GM23248 (cell line): Measurements from ENCODE around the gene GP2. TPM values are rescaled to one million over a fixed set of nuclear protein-coding genes. Genes with fewer than 3 reads are reported as not detected.

Experiments
- DNase-seq: peaks from one replicate; pipeline ENCODE4 v3.0.0-alpha.2; 2015
- H2AFZ ChIP-seq: fragments of 200-600 bp; sonication (generic); 2 replicates; pipeline ENCODE4 v1.6.1; 2016; ENCODE audit warnings: antibody characterized with exemption
- H3F3A ChIP-seq: fragments of 200-600 bp; sonication (generic); 2 replicates; pipeline ENCODE4 v1.6.1; 2016; ENCODE audit warnings: mild to moderate bottlenecking, antibody characterized with exemption, mixed run types; ENCODE audit not compliant: insufficient read depth
- H3K27ac ChIP-seq: fragments of 200-600 bp; sonication (generic); 2 replicates; pipeline ENCODE4 v1.5.1; 2016; ENCODE audit warnings: mild to moderate bottlenecking
- H3K27me3 ChIP-seq: fragments of 200-600 bp; sonication (generic); replicated peaks from 2 replicates; pipeline ENCODE4 v1.6.1; 2016; ENCODE audit warnings: mild to moderate bottlenecking; ENCODE audit not compliant: insufficient read depth
- H3K36me3 ChIP-seq: fragments of 200-600 bp; sonication (generic); 2 replicates; pipeline ENCODE4 v1.6.1; 2016; ENCODE audit warnings: low read depth, mild to moderate bottlenecking
- H3K4me1 ChIP-seq: fragments of 200-600 bp; sonication (generic); 2 replicates; pipeline ENCODE4 v1.6.1; 2016; ENCODE audit warnings: mild to moderate bottlenecking; ENCODE audit not compliant: insufficient read depth
- H3K4me2 ChIP-seq: fragments of 200-600 bp; sonication (generic); one replicate; pipeline ENCODE4 v1.6.1; 2016; ENCODE audit warnings: mild to moderate bottlenecking; ENCODE audit not compliant: unreplicated experiment
- H3K4me3 ChIP-seq: fragments of 200-600 bp; sonication (generic); 2 replicates; pipeline ENCODE4 v1.5.1; 2016; ENCODE audit warnings: mild to moderate bottlenecking
- H3K79me2 ChIP-seq: fragments of 200-600 bp; sonication (generic); 2 replicates; pipeline ENCODE4 v1.6.1; 2016; ENCODE audit warnings: mild to moderate bottlenecking; ENCODE audit not compliant: insufficient read depth
- H3K9ac ChIP-seq: fragments of 200-600 bp; sonication (generic); 2 replicates; pipeline ENCODE4 v1.6.1; 2016; ENCODE audit warnings: mild to moderate bottlenecking
- H3K9me2 ChIP-seq: fragments of 200-600 bp; sonication (generic); 2 replicates; pipeline ENCODE4 v1.6.1; 2016; ENCODE audit warnings: mixed run types, mild to moderate bottlenecking, moderate library complexity; ENCODE audit not compliant: insufficient read depth
- H3K9me3 ChIP-seq: fragments of 200-600 bp; sonication (generic); one replicate; pipeline ENCODE4 v1.6.1; 2017; ENCODE audit warnings: low read depth
- H4K20me1 ChIP-seq: fragments of 200-600 bp; sonication (generic); 2 replicates; pipeline ENCODE4 v1.6.0; 2016; ENCODE audit not compliant: insufficient read depth
- EZH2 ChIP-seq: fragments of 200-600 bp; sonication (generic); IDR thresholded peaks from 2 replicates; pipeline ENCODE4 v1.6.1; 2018; ENCODE audit warnings: antibody characterized with exemption, mild to moderate bottlenecking; ENCODE audit not compliant: insufficient read depth, poor library complexity, severe bottlenecking
- EZH2phosphoT487 ChIP-seq: fragments of 200-600 bp; sonication (generic); IDR thresholded peaks from 2 replicates; pipeline ENCODE4 v1.6.1; 2018; ENCODE audit warnings: antibody characterized with exemption, moderate library complexity, mild to moderate bottlenecking, low read depth; ENCODE audit not compliant: insufficient read depth
- WGBS, 2 experiments: methylation state at CpG; one replicate each; pipeline ENCODE4 v1.1.6; 2015 to 2017; ENCODE audit warnings: low lambda C conversion rate in 2 of 2, low coverage in 1 of 2; ENCODE audit errors: missing lambda C conversion rate in 2 of 2; 5-methylcytosine and 5-hydroxymethylcytosine counted together
- in situ Hi-C: fragments of 300-500 bp; cut with MboI; formaldehyde crosslinking; loops from 2 replicates; pipeline ENCODE4 v1.15.0; 2020
- polyA plus RNA-seq: library from polyadenylated mRNA; unstranded; fragments of >200 nt; fragmentation: Nextera tagmentation; extraction: Ambion mirVana; gene quantifications from 2 replicates; pipeline ENCODE4 v1.2.1, GENCODE V29; 2016
- total RNA-seq: library from RNA; depleted of rRNA; stranded (reverse); fragments of >200 nt; shearing (Covaris generic); gene quantifications from 2 replicates; pipeline ENCODE4 v1.2.3, GENCODE V29; 2014

The GP2 gene
- total and polyA plus RNA-seq, 2 experiments from 2014 or later, result not detected

GRCh38 chr16:20363191-20363590 is 35.9 kb upstream of the GP2 start:
- no peak overlapping the region for H3K4me3 ChIP-seq
- in situ Hi-C loops, result no loop called here
- no peaks in the 10 kb centered on the region for H3K27me3 ChIP-seq
- H4K20me1 ChIP-seq, result no peaks in the 10 kb centered on the region
- H3F3A ChIP-seq, result no peaks in the 10 kb centered on the region
- no peak overlapping the region for H2AFZ ChIP-seq
- no peak for TF ChIP-seq EZH2
- no peak for TF ChIP-seq EZH2phosphoT487
- H3K9me3 ChIP-seq, result no peaks in the 10 kb centered on the region
- no peaks in the 10 kb centered on the region for H3K36me3 ChIP-seq
- H3K4me2 ChIP-seq, result no peak overlapping the region
- DNase-seq, result no peak
- H3K79me2 ChIP-seq, result no peaks in the 10 kb centered on the region
- H3K9ac ChIP-seq, result no peak overlapping the region
- 11 to 13% methylated on average over 2 of the region's 2 CpGs for WGBS, 2 experiments
- H3K27ac ChIP-seq, result no peak overlapping the region
- H3K4me1 ChIP-seq, result no peaks in the 10 kb centered on the region
- no peaks in the 10 kb centered on the region for H3K9me2 ChIP-seq

GRCh38 chr16:20359997-20360396 is 32.7 kb upstream of the GP2 start:
- WGBS, 2 experiments, result 17 to 21% methylated on average over 2 of the region's 2 CpGs

GRCh38 chr16:20355114-20355782 is 27.9 kb upstream of the GP2 start:
- Histone ChIP-seq H3K9ac (no peak overlapping the region), H3K9me3 (no peaks in the 10 kb centered on the region), H2AFZ (no peak overlapping the region), H3K4me1 (no peaks in the 10 kb centered on the region), H4K20me1 (no peaks in the 10 kb centered on the region), H3K4me3 (no peak overlapping the region), H3K79me2 (no peaks in the 10 kb centered on the region), H3K9me2 (no peaks in the 10 kb centered on the region), H3K27ac (no peak overlapping the region), H3K4me2 (no peak overlapping the region), H3K36me3 (no peaks in the 10 kb centered on the region), H3K27me3 (no peaks in the 10 kb centered on the region), H3F3A (no peaks in the 10 kb centered on the region)
- no peak for DNase-seq
- WGBS, 2 experiments, result 11 to 13% methylated on average over 7 of the region's 7 CpGs
- in situ Hi-C loops, result no loop called here
- TF ChIP-seq EZH2 (no peak), EZH2phosphoT487 (no peak)

More at GRCh38 chr16:20359997-20360396, 32.7 kb upstream of the GP2 start:
- no peak overlapping the region for H3K9ac ChIP-seq
- no peak overlapping the region for H3K4me3 ChIP-seq
- H2AFZ ChIP-seq, result no peak overlapping the region
- no peak overlapping the region for H3K4me2 ChIP-seq
- H4K20me1 ChIP-seq, result no peaks in the 10 kb centered on the region
- no peaks in the 10 kb centered on the region for H3K9me2 ChIP-seq
- no peaks in the 10 kb centered on the region for H3K36me3 ChIP-seq
- H3K27ac ChIP-seq, result no peak overlapping the region
- DNase-seq, result no peak
- no peaks in the 10 kb centered on the region for H3K79me2 ChIP-seq
- TF ChIP-seq EZH2phosphoT487, result no peak
- TF ChIP-seq EZH2, result no peak
- no peaks in the 10 kb centered on the region for H3K27me3 ChIP-seq
- no peaks in the 10 kb centered on the region for H3K4me1 ChIP-seq
- in situ Hi-C loops, result no loop called here
- no peaks in the 10 kb centered on the region for H3F3A ChIP-seq
- no peaks in the 10 kb centered on the region for H3K9me3 ChIP-seq

- Histone ChIP-seq H3F3A (no peaks in the 10 kb centered on the region), H4K20me1 (no peaks in the 10 kb centered on the region), H3K36me3 (no peaks in the 10 kb centered on the region), H3K4me2 (no peak overlapping the region), H2AFZ (no peak overlapping the region), H3K27ac (no peak overlapping the region), H3K27me3 (no peaks in the 10 kb centered on the region), H3K9me3 (no peaks in the 10 kb centered on the region), H3K4me1 (no peaks in the 10 kb centered on the region), H3K9me2 (no peaks in the 10 kb centered on the region), H3K4me3 (no peak overlapping the region), H3K79me2 (no peaks in the 10 kb centered on the region), H3K9ac (no peak overlapping the region)
- in situ Hi-C loops, result no loop called here
- TF ChIP-seq EZH2 (no peak), EZH2phosphoT487 (no peak)
- DNase-seq, result no peak
These were observed 26.1 kb upstream of the GP2 start for GRCh38 chr16:20353379-20353778.

- TF ChIP-seq EZH2 (no peak), EZH2phosphoT487 (no peak)
- no peaks in the 10 kb centered on the region for H3K79me2 ChIP-seq
- H3K27ac ChIP-seq, result no peak within 1 kb of the TSS
- WGBS, 2 experiments, result 52 to 54% methylated on average over 2 of the region's 2 CpGs
- H3K9me2 ChIP-seq, result no peaks in the 10 kb centered on the region
- no peaks in the 10 kb centered on the region for H3K36me3 ChIP-seq
- H3F3A ChIP-seq, result no peaks in the 10 kb centered on the region
- no peak within 1 kb of the TSS for H3K4me3 ChIP-seq
- no peak within 1 kb of the TSS for H3K9ac ChIP-seq
- in situ Hi-C loops, result no loop called here
- DNase-seq, result no peak
- no peaks in the 10 kb centered on the region for H3K9me3 ChIP-seq
- H3K4me2 ChIP-seq, result no peak within 1 kb of the TSS
- H4K20me1 ChIP-seq, result no peaks in the 10 kb centered on the region
- no peaks in the 10 kb centered on the region for H3K4me1 ChIP-seq
- H2AFZ ChIP-seq, result no peak within 1 kb of the TSS
- H3K27me3 ChIP-seq, result no peaks in the 10 kb centered on the region
These were observed 25.3 kb upstream of the GP2 start, which contains the start of gene UMOD for GRCh38 chr16:20352615-20353014. Gene UMOD, minus strand, starts transcription at chr16:20352715. Its CDS starts 1,978 bp downstream, at chr16:20350737.
